ENCODE measurements around the gene ACTN3. TPM values are rescaled to one million over a fixed set of nuclear protein-coding genes. Genes with fewer than 3 reads are reported as not detected.

The ACTN3 gene
- total RNA-seq, 1 experiment from 2014 or later = not detected

- Mint-ChIP-seq H3K9me3 (ENCODE audit: low read depth, unreplicated experiment) (no peaks in the 10 kb centered on the region), H3K36me3 (ENCODE audit: insufficient read depth, unreplicated experiment) (peaks cover 29% of the 10 kb centered on the region), H3K27me3 (ENCODE audit: unreplicated experiment) (no peaks in the 10 kb centered on the region), H3K4me1 (ENCODE audit: low read depth, unreplicated experiment) (no peaks in the 10 kb centered on the region), H3K27ac (ENCODE audit: unreplicated experiment) (no peak overlapping the region), H3K4me3 (ENCODE audit: low read depth, unreplicated experiment) (no peak overlapping the region)
- TF ChIP-seq, protein P1, sequence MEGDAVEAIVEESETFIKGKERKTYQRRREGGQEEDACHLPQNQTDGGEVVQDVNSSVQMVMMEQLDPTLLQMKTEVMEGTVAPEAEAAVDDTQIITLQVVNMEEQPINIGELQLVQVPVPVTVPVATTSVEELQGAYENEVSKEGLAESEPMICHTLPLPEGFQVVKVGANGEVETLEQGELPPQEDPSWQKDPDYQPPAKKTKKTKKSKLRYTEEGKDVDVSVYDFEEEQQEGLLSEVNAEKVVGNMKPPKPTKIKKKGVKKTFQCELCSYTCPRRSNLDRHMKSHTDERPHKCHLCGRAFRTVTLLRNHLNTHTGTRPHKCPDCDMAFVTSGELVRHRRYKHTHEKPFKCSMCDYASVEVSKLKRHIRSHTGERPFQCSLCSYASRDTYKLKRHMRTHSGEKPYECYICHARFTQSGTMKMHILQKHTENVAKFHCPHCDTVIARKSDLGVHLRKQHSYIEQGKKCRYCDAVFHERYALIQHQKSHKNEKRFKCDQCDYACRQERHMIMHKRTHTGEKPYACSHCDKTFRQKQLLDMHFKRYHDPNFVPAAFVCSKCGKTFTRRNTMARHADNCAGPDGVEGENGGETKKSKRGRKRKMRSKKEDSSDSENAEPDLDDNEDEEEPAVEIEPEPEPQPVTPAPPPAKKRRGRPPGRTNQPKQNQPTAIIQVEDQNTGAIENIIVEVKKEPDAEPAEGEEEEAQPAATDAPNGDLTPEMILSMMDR (IDR thresholded peaks at IDR 0.05; ENCODE audit: unreplicated experiment) = no peak
- no TSS peak for BruUV-seq (replicated peaks)
- intact Hi-C loops (cut with micrococcal nuclease; ENCODE audit: unreplicated experiment) = no loop called here
- DNase-seq = no peak
- CTCF ChIA-PET = no interaction called here
These were observed 22.2 kb upstream of the ACTN3 start for GRCh38 chr11:66524304-66525040.

DNA sequence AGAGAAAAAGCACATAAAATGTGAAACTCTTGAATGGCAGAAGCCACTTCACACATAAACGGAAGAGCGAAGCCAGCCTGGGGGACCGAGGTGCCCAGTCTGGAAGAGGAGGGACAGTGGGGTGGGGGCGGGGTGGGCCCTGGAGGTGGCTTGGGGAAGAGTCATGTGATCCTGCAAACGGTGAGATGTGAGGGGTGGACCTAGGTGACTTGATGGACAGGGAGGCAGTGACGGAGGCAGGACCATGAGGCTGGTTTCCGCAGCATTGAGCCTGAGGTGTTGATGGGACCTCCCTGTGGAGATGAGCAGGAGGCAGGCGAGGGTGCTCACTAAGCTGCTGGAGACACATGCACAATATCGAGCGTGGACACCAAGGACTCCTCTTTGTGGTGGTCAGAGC, 17.6 kb upstream of the ACTN3 start:
- TF ChIP-seq, protein P1 (IDR thresholded peaks at IDR 0.05; ENCODE audit: unreplicated experiment) = no peak
- DNase-seq = no peak
- no peaks in the 10 kb centered on the region for H3K27me3 Mint-ChIP-seq (ENCODE audit: unreplicated experiment)
- no peaks in the 10 kb centered on the region for H3K4me1 Mint-ChIP-seq (ENCODE audit: low read depth, unreplicated experiment)
- CTCF ChIA-PET = interaction anchor here (0.6 kb wide), 2 partner anchors 200 to 1842 kb away, joined by 3 to 4 read pairs; no protein-coding TSS in a partner anchor
- no peak overlapping the region for H3K4me3 Mint-ChIP-seq (ENCODE audit: low read depth, unreplicated experiment)
- no TSS peak for BruUV-seq (replicated peaks)
- peaks cover 11% of the 10 kb centered on the region for H3K36me3 Mint-ChIP-seq (ENCODE audit: insufficient read depth, unreplicated experiment)
- no peak overlapping the region for H3K27ac Mint-ChIP-seq (ENCODE audit: unreplicated experiment)
- intact Hi-C loops (cut with micrococcal nuclease; ENCODE audit: unreplicated experiment) = no loop called here
- no peaks in the 10 kb centered on the region for H3K9me3 Mint-ChIP-seq (ENCODE audit: low read depth, unreplicated experiment)

- no peaks in the 10 kb centered on the region for H3K27me3 Mint-ChIP-seq (ENCODE audit: unreplicated experiment)
- H3K36me3 Mint-ChIP-seq (ENCODE audit: insufficient read depth, unreplicated experiment) = peaks cover 8% of the 10 kb centered on the region
- CTCF ChIA-PET = interaction anchor here (0.6 kb wide), 2 partner anchors 199 to 1841 kb away, joined by 3 to 4 read pairs; no protein-coding TSS in a partner anchor
- TF ChIP-seq, protein P1 (IDR thresholded peaks at IDR 0.05; ENCODE audit: unreplicated experiment) = no peak
- intact Hi-C loops (cut with micrococcal nuclease; ENCODE audit: unreplicated experiment) = no loop called here
- no TSS peak for BruUV-seq (replicated peaks)
- no peaks in the 10 kb centered on the region for H3K4me1 Mint-ChIP-seq (ENCODE audit: low read depth, unreplicated experiment)
- no peak overlapping the region for H3K27ac Mint-ChIP-seq (ENCODE audit: unreplicated experiment)
- DNase-seq = no peak
- no peak overlapping the region for H3K4me3 Mint-ChIP-seq (ENCODE audit: low read depth, unreplicated experiment)
- H3K9me3 Mint-ChIP-seq (ENCODE audit: low read depth, unreplicated experiment) = no peaks in the 10 kb centered on the region
These were observed 17.0 kb upstream of the ACTN3 start for GRCh38 chr11:66529655-66530054.

- H3K4me3 Mint-ChIP-seq (ENCODE audit: low read depth, unreplicated experiment) = no peak overlapping the region
- no TSS peak for BruUV-seq (replicated peaks)
- CTCF ChIA-PET = no interaction called here
- intact Hi-C loops (cut with micrococcal nuclease; ENCODE audit: unreplicated experiment) = no loop called here
- no peaks in the 10 kb centered on the region for H3K27me3 Mint-ChIP-seq (ENCODE audit: unreplicated experiment)
- H3K27ac Mint-ChIP-seq (ENCODE audit: unreplicated experiment) = no peak overlapping the region
- no peak for DNase-seq
- H3K4me1 Mint-ChIP-seq (ENCODE audit: low read depth, unreplicated experiment) = no peaks in the 10 kb centered on the region
- no peaks in the 10 kb centered on the region for H3K9me3 Mint-ChIP-seq (ENCODE audit: low read depth, unreplicated experiment)
- TF ChIP-seq, protein P1 (IDR thresholded peaks at IDR 0.05; ENCODE audit: unreplicated experiment) = no peak
- peaks cover 21% of the 10 kb centered on the region for H3K36me3 Mint-ChIP-seq (ENCODE audit: insufficient read depth, unreplicated experiment)
These were observed 15.6 kb upstream of the ACTN3 start for GRCh38 chr11:66530927-66531709.
